Stimulated activated CD4-positive, alpha-beta T cell treated with anti-CD3 and anti-CD28 coated beads, TNF-alpha, amount 100 ng/mL, for 24 hours (primary cell): ENCODE data around the gene PIK3C2G.

Experiments
- DNase-seq, 3 experiments: peaks; one replicate each; pipeline ENCODE4 v3.0.0-alpha.2; 2020; ENCODE audit warnings: low read depth in 3 of 3

Gene PIK3C2G

DNA sequence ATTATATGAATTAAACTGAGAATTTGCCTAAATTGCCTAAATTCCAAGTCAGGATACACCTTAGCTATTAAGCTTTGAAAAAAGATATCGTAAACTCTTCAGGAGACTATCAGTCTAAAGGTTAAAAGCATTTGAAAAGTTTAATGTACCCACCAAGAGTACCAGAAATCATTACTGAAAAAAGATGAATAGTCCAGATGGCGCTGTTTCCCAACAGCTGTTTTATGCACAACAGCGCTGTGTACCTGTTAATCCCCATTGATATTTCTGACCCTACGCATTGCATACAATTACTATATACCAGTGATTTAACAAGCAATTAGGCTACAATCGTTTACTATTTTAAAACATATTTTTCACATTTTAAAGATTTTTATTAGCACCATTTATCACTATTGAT is 291.5 kb downstream of the PIK3C2G start:
- DNase-seq, result no peak

- DNase-seq, result no peak
These were observed 294.8 kb downstream of the PIK3C2G start for GRCh38 chr12:18556161-18556560.

DNA sequence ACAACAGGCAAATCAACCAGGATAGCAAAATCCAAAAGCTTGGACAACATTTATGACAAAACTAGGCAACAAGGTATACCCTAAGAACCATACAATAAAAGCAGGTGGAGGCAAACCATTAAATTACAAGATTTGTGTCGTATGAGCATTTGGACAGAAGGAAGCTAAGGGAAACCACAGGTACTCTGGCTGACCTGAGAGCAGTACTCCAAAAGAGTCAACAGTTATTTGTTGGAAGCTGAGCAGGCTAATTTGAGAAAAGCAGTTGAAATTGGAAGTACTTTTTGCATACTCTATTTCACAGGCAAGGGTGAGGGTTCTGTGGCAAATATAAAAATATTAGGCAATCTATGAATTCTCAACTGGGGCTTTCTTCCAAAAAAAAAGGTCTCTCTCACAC is 297.9 kb downstream of the PIK3C2G start:
- DNase-seq, result no peak

DNA sequence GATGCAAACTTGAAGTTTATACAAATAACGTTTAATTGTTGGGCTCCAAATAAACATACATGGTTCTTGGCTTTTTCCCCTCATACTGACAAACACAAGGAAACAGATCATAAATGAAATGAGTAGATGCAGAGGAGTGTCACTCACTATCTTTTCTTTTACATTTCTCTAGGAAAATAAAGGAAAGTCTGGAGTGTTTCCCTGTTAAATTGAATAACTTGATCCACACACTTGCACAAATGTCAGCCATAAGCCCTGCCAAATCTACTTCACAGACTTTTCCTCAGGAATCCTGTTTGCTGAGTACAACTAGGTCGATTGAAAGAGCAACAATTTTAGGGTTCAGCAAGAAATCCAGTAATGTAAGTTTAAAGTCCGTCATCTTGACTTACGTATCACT is 301.2 kb downstream of the PIK3C2G start:
- DNase-seq, result no peak

DNA sequence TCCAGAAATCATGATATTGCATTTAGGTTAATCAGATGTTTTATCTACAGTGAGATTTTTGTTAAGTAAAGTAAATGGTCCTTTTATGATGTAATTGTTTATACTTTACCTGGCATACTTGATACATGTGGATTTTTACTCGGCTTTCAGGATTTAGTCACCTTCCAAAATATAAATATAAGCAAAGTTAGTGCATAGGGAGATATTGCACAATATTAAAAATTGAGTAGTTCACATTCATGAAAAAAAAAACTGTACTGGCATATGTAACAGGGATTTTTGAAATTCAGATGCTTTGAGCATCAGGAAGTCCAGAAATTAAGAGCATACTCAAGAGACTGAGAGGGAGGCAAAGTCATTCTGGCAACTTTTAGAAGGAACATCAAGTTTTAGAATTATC is 303.0 kb downstream of the PIK3C2G start:
- no peak for DNase-seq

- no peak for DNase-seq
These were observed 306.5 kb downstream of the PIK3C2G start for GRCh38 chr12:18567787-18568186.

- DNase-seq, result no peak
These were observed 309.2 kb downstream of the PIK3C2G start for GRCh38 chr12:18570543-18570942.

DNA sequence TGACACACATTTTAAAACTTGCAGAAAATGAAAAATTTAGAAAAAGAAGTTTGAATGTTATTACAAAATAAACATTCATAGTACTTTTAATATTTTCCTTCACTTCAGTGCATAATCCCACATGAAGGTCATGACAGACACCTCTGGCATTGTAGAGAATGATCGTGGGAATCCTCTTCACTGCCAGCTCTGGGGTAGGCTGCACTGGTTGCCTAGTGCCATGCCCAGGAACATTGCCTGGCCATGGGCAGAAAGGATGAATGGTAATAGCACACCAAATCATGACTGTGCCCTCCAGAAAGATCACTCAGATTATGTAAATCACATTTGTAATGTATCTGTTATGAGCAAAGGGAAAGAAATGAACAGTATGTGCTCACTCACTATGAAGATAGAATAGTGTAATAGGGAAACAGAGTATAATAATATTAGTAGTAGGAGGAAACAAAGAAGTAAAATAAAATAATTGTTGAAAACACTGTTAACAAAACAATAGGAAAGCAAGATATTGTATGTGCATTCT is 314.8 kb downstream of the PIK3C2G start:
- DNase-seq, result no peak

DNA sequence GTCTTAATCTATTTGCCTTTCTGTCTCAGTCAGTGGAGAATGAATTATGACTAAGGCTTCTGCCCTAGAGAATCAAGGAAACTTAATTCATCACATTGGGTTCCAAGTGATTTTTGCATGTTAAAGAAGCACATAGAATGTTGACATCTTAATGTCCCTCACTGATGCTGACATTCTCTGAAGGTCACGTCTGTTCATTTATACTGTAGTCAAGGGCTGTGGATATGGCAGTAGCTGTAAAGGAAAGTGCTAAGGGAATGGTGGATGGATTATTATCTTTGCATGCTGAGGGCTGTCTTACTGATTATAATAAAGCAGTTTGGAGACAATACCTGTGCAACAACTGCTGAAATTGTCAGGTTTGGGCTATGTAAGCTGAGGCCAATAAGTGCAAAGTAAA is 315.3 kb downstream of the PIK3C2G start:
- no peak for DNase-seq

DNA sequence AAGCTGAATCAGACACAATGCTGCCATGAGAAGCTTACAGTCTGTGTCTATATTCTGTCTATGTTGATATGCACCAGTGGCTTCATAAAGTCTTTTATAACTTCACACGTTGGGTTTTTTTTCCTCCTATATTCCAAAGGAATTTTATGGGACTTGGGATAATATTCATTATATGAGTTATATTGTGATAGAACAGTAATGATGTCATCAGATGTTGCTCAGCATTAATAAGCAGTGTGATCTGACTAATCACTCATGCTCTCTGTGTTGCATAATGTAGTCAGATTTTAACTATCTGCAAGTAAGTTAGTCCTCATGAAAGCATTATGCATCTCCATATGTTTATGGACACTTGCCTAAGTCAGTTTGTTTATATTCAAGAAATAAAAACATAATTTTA is 316.9 kb downstream of the PIK3C2G start:
- DNase-seq, result no peak

GRCh38 chr12:18580291-18580690 is 319.0 kb downstream of the PIK3C2G start:
- no peak for DNase-seq

DNA sequence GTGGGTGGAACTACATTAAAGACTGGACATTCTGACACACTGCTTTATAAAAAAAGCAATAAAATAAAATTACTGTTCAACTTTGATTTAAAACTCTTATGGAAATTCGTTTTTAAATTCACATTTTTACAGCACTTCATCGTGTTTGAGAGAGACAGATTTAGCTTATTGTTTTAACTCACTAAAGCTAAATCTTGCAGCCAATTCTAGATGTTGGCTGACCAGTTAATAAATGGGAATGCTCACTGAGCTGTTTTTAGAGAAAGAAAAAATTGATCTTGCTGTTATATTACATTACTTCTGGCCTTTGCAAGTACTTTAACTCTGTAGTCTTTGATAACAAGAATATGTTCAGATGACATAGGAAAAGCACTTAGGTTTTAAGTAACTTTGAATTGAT is 319.4 kb downstream of the PIK3C2G start:
- no peak for DNase-seq

DNA sequence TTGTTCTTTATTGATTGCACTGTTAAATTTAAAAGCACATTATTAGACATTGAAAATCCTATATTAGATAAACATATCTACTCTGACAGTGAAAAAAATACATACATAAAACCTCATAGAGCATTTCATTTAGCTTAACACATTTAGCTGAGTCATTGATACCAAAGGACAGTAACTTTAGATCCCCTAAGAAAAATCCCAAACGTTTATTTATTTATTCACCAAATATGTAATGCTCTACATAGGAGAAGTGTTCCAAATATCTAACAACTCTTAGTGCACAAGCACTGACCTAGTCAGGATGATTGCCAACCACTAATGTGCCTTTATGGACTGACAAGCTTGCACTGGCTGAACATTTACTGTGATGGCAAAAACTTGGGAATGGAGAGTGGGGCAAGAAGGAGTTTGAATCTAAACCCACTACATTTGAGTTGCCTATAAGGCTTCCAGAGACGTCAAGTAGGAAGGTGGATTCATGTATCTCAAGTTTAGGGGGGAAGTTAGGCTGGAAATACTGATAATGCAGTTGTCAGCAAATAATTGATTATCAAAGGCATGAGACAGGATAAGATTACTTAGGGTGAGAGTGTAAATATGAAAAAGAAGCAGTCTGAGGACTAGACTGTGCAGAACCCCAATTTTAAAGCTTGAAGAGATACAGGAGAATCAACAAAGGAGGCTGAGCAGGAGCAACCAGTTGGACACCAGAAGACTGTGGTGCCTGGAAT is 320.1 kb downstream of the PIK3C2G start:
- DNase-seq, result no peak

GRCh38 chr12:18583655-18584054 is 322.3 kb downstream of the PIK3C2G start:
- DNase-seq, result no peak

DNA sequence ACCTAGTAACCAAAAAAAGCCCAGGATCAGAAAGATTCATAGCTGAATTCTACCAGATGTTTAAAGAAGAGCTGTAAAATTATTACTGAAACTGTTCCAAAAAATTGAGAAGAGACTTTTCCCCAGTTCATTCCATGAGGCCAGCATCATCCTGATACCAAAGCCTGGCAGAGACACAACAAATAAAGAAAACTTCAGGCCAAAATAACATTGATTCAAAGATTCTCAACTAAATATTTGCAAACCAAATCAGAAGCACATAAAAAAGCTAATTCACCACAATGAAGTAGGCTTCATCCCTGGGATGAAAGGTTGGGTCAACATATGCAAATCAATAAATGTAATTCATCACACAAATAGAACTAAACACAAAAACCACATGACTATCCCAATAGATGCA is 325.3 kb downstream of the PIK3C2G start:
- DNase-seq, result no peak

GRCh38 chr12:18589316-18589715 is 328.0 kb downstream of the PIK3C2G start:
- DNase-seq, result no peak

DNA sequence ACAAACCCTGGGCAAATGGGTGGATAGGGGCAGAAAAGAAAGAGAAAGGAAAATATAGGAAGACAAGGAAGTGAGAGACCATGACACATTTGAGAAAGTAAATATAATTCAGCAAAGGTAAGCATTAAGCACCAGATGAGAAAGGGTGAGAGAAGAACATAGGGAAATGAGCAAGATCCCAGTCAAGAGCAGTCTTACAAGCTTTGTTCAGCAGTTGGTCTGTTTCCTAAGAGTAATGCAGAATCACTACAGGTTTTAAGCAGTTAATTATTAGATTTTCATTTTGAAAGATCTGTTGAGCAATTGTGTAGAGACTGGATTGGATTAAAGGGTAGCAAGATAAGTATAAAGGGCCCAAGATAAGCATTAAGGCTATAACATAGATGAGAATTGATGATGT is 330.2 kb downstream of the PIK3C2G start:
- no peak for DNase-seq

- DNase-seq, result no peak
These were observed 334.1 kb downstream of the PIK3C2G start for GRCh38 chr12:18595412-18595811.

DNA sequence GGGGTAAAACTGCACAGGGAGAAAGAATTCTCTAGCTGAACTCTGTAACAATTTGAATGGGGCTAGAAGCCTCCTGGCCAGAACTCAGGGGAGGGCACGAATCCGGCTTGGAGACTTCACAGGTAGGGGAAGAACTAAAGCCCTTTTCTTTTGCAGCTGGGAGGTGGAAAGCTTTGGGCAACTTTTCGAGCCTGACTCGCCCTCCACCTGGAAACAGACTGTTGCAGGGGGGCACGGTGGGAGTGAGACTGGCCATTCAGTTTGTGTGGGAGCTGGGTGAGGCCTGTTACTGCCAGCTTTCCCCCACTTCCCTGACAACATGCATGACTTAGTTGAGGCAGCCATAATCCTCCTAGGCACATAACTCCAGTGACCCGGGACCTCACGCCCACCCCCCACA is 340.6 kb downstream of the PIK3C2G start:
- DNase-seq, result no peak

- no peak for DNase-seq
These were observed 351.7 kb downstream of the PIK3C2G start for GRCh38 chr12:18612971-18613370.

DNA sequence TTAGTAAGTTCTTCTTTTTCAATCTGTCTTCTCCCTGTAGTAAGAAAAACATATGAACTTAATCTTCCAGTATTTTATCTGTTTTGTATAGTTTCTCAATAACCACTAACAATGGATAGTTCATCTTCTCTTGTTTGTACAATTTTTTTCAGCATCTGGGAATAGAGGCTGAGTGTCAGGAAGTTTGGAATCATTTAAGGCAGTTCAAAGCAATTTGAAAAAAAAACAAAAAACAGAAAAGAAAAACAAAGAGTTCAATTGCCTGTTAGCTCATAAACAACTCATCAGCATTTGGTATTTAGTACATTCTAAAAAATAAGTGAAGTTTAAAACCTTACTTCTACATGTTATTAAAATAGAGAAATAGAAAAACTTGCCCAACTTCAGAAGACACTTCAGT is 359.7 kb downstream of the PIK3C2G start:
- no peak for DNase-seq

- no peak for DNase-seq
These were observed 368.1 kb downstream of the PIK3C2G start for GRCh38 chr12:18629445-18629844.

GRCh38 chr12:18629916-18630315 is 368.6 kb downstream of the PIK3C2G start:
- DNase-seq, result no peak

- no peak for DNase-seq
These were observed 370.0 kb downstream of the PIK3C2G start for GRCh38 chr12:18631339-18631738.
